HCT116 (cell line): ENCODE measurements around the gene CHI3L2. TPM values are rescaled to one million over a fixed set of nuclear protein-coding genes. Genes with fewer than 3 reads are reported as not detected.

ENCODE experiments used
- ATAC-seq: fragments of 200-7000 bp; cut with Tn5 transposase; 2 replicates; pipeline ENCODE4 v1.9.1; 2020; ENCODE audit warnings: mild to moderate bottlenecking, moderate library complexity
- BruUV-seq: library from RNA; stranded (reverse); fragments of 400-500 nt; replicated peaks from 2 replicates; lab custom pipeline; 2021; lab: Mats Ljungman, UMichigan
- CTCF ChIA-PET: fragments of 300-600 bp; sonication (Branson Sonifier 250); formaldehyde crosslinking; loops from one replicate; lab custom pipeline; 2021; ENCODE audit warnings: antibody characterized with exemption; lab: Charles Lee
- POLR2A ChIA-PET: fragments of 300-600, 350-600 bp; sonication (Branson Sonifier 250); formaldehyde crosslinking; loops from one replicate; lab custom pipeline; 2021; ENCODE audit warnings: antibody characterized with exemption; lab: Charles Lee
- RAD21 ChIA-PET, 2 experiments: fragments of 300-600 bp; sonication (Branson Sonifier 250); formaldehyde crosslinking; loops; one replicate each; lab custom pipeline; 2023; ENCODE audit warnings: low total read pairs in 2 of 2; ENCODE audit not compliant: uncharacterized antibody in 2 of 2, unreplicated experiment in 2 of 2, low non-redundant PET in 1 of 2; lab: Charles Lee
- DNase-seq: peaks from one replicate; pipeline ENCODE4 v3.0.0-alpha.2; 2010; ENCODE audit warnings: low read depth, low spot score
- H2AFZ ChIP-seq: fragments of 200-600 bp; shearing (Covaris generic), sonication (generic); 2 replicates; pipeline ENCODE4 v1.6.1; 2017; ENCODE audit warnings: low read depth, mixed run types, mixed read lengths, antibody characterized with exemption, low read length; ENCODE audit not compliant: poor library complexity, severe bottlenecking
- H3K27ac ChIP-seq: 2 replicates; pipeline ENCODE4 v1.5.1; 2012; ENCODE audit warnings: low read depth, low read length
- H3K27me3 ChIP-seq: fragments of 200-600 bp; sonication (generic); 2 replicates; pipeline ENCODE4 v1.6.1; 2016; ENCODE audit warnings: mixed run types, low read length, mixed read lengths; ENCODE audit not compliant: insufficient read depth
- H3K36me3 ChIP-seq, 2 experiments: fragments of 200-500 bp in 1 of 2; fragments of 200-600 bp in 1 of 2; sonication (Bioruptor generic) in 1 of 2; sonication (generic) in 1 of 2; 2 replicates each; pipeline versions ENCODE4 v1.5.1 to v1.6.1; 2014 to 2016; ENCODE audit warnings: low read length in 2 of 2, inconsistent platforms in 1 of 2, mixed read lengths in 1 of 2, mixed run types in 1 of 2; ENCODE audit not compliant: insufficient read depth in 2 of 2, control insufficient read depth in 1 of 2
- H3K4me1 ChIP-seq, 2 experiments: fragments of 200-600 bp in 1 of 2; sonication (generic) in 1 of 2; 2 replicates each; pipeline versions ENCODE4 v1.5.1 to v1.6.1; 2012 to 2017; ENCODE audit warnings: low read length in 2 of 2, inconsistent platforms in 1 of 2, mild to moderate bottlenecking in 1 of 2, mixed read lengths in 1 of 2, mixed run types in 1 of 2, moderate library complexity in 1 of 2; ENCODE audit not compliant: insufficient read depth in 2 of 2, control insufficient read depth in 1 of 2
- H3K4me2 ChIP-seq: fragments of 200-600 bp; sonication (generic); 2 replicates; pipeline ENCODE4 v1.6.1; 2017; ENCODE audit warnings: mixed run types, low read length, mixed read lengths
- H3K4me3 ChIP-seq, 2 experiments: fragments of 200-600 bp in 1 of 2; sonication (generic) in 1 of 2; replicated peaks in 1 of 2; 2 replicates each; pipeline ENCODE4 v1.5.1; 2011 to 2016; ENCODE audit warnings: low read length in 2 of 2, control low read depth in 1 of 2, low read depth in 1 of 2, mild to moderate bottlenecking in 1 of 2, mixed read lengths in 1 of 2, mixed run types in 1 of 2
- H3K79me2 ChIP-seq: fragments of 200-600 bp; sonication (generic); 2 replicates; pipeline ENCODE4 v1.6.1; 2017; ENCODE audit warnings: mild to moderate bottlenecking, mixed run types, low read length, moderate library complexity, mixed read lengths; ENCODE audit not compliant: insufficient read depth
- H3K9ac ChIP-seq: fragments of 200-600 bp; sonication (generic); 2 replicates; pipeline ENCODE4 v1.6.1; 2016; ENCODE audit warnings: low read length, mixed read lengths
- H3K9me2 ChIP-seq: fragments of 200-600 bp; sonication (generic), shearing (Covaris generic); 2 replicates; pipeline ENCODE4 v1.6.1; 2017; ENCODE audit warnings: mixed run types, mild to moderate bottlenecking, moderate library complexity; ENCODE audit not compliant: insufficient read depth
- H3K9me3 ChIP-seq, 2 experiments: fragments of 200-500 bp in 1 of 2; fragments of 200-600 bp in 1 of 2; sonication (Bioruptor generic) in 1 of 2; sonication (generic) in 1 of 2; 2 replicates each; pipeline ENCODE4 v1.6.1; 2014 to 2017; ENCODE audit warnings: low read length in 2 of 2, mixed read lengths in 2 of 2, inconsistent platforms in 1 of 2, low read depth in 1 of 2, mild to moderate bottlenecking in 1 of 2, mixed run types in 1 of 2, moderate library complexity in 1 of 2; ENCODE audit not compliant: control insufficient read depth in 1 of 2, insufficient read depth in 1 of 2
- H4K20me1 ChIP-seq: fragments of 200-600 bp; sonication (generic), shearing (Covaris generic); 2 replicates; pipeline ENCODE4 v1.6.1; 2017; ENCODE audit warnings: mixed run types, mild to moderate bottlenecking, moderate library complexity; ENCODE audit not compliant: insufficient read depth
- CBX3 ChIP-seq: IDR thresholded peaks from 2 replicates; pipeline ENCODE4 v1.6.1; 2012; ENCODE audit warnings: low read depth
- CTCF ChIP-seq, 3 experiments: fragments of 200-600 bp in 1 of 3; sonication (generic) in 1 of 3; IDR thresholded peaks in 2 of 3; conservative IDR thresholded peaks in 1 of 3; 2 replicates each; pipeline ENCODE4 v1.5.1; 2012 to 2017; ENCODE audit warnings: low read depth in 2 of 3, low read length in 2 of 3, antibody characterized with exemption in 1 of 3, borderline replicate concordance in 1 of 3, control low read depth in 1 of 3, mild to moderate bottlenecking in 1 of 3, mixed read lengths in 1 of 3, mixed run types in 1 of 3, moderate library complexity in 1 of 3; ENCODE audit not compliant: insufficient read depth in 1 of 3
- POLR2A ChIP-seq: IDR thresholded peaks from 2 replicates; pipeline ENCODE4 v1.7.0; 2011; ENCODE audit warnings: borderline replicate concordance; ENCODE audit not compliant: insufficient read depth, insufficient read length; ENCODE audit errors: extremely low read depth
- ZBTB33 ChIP-seq: IDR thresholded peaks from 2 replicates; pipeline ENCODE4 v1.6.1; 2011; ENCODE audit warnings: mild to moderate bottlenecking, low read length, moderate library complexity; ENCODE audit not compliant: insufficient replicate concordance; ENCODE audit errors: extremely low read depth
- ZNF274 ChIP-seq: fragments of 200-500 bp; sonication (Bioruptor generic); IDR thresholded peaks from 2 replicates; pipeline ENCODE4 v1.6.1; 2014; ENCODE audit warnings: mild to moderate bottlenecking, low read depth, low read length, inconsistent platforms
- intact Hi-C: fragments of 100-400 bp; cut with micrococcal nuclease; formaldehyde crosslinking; loops from 2 replicates; pipeline ENCODE4 v1.10.0; 2022
- total RNA-seq: library from RNA; stranded (reverse); gene quantifications from one replicate; pipeline ENCODE4 v1.2.1, GENCODE V29; 2021; ENCODE audit not compliant: unreplicated experiment
- TF ChIP-seq, protein P1 (sequence below): IDR thresholded peaks from 2 replicates; pipeline ENCODE4 v1.6.1; 2012

CHI3L2 gene
- total RNA-seq, 1 experiment from 2014 or later = not detected

DNA sequence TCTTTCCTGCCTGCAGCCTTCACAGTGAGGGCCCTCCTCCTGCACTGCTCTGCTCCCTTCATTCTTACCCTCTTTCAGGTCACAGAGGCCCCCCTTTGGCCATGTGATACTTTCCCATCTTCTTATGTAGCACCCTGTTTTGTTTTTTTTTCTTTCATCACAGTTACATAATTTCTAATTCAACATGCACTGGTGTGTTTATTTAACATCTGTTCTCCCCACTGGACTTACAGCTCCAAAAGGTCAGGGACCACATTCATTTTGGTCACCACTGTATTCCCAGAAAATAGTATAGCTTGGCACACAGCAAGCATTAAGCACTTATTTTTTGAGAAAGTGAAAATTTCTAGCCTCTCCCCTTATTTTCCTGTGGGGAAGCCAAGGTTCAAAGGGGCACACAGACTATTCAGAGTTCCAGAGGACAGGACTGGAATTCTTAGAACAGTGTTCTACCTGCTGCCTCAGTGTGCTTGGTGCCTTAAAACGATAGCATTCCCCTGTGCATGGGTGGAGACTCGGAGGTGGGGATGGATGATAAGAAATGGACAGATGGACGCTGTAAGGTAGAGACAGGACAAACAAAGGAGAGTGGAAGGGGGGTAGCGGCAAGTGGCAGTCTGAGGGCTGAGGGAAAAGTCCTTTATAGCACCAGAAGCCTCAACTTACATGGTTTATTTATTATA is 32.4 kb upstream of the CHI3L2 start:
- no peak overlapping the region for H3K4me3 ChIP-seq
- ChIA-PET RAD21 (no interaction called here), POLR2A (no interaction called here), CTCF (no interaction called here)
- no peaks in the 10 kb centered on the region for H3K9me2 ChIP-seq
- H3K79me2 ChIP-seq = peaks cover 2% of the 10 kb centered on the region; the same call in 1 of the 2 replicates
- no peaks in the 10 kb centered on the region for H3K27me3 ChIP-seq
- TF ChIP-seq POLR2A = no peak
- no peak for TF ChIP-seq CTCF (IDR thresholded peaks at IDR 0.05 in 2 of 3, conservative IDR thresholded peaks at IDR 0.05 in 1 of 3; ENCODE audit: borderline replicate concordance in 1 of 3, insufficient read depth in 1 of 3, low read depth in 2 of 3, low read length in 2 of 3)
- no peak for TF ChIP-seq CBX3
- TF ChIP-seq, protein P1, sequence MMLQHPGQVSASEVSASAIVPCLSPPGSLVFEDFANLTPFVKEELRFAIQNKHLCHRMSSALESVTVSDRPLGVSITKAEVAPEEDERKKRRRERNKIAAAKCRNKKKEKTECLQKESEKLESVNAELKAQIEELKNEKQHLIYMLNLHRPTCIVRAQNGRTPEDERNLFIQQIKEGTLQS = no peak
- TF ChIP-seq ZBTB33 = no peak
- no peak for TF ChIP-seq ZNF274
- no peak for ATAC-seq
- H4K20me1 ChIP-seq = no peaks in the 10 kb centered on the region
- peaks cover 4% of the 10 kb centered on the region in 2 experiments; a peak in 2 of 4 replicates for H3K4me1 ChIP-seq
- H3K27ac ChIP-seq = no peak overlapping the region
- H3K36me3 ChIP-seq = peaks cover 0 to 31% of the 10 kb centered on the region in 2 experiments; a peak in 2 of 4 replicates
- no peak overlapping the region for H3K4me2 ChIP-seq
- no TSS peak for BruUV-seq
- H3K9ac ChIP-seq = no peak overlapping the region
- H2AFZ ChIP-seq = no peak overlapping the region
- intact Hi-C loops = no loop called here
- no peaks in the 10 kb centered on the region for H3K9me3 ChIP-seq
- DNase-seq = no peak
